NT2/D1 (cell line): ENCODE results near the gene MASTL.

ENCODE experiments used
- SUZ12 ChIP-seq: IDR thresholded peaks from 2 replicates; pipeline ENCODE4 v1.6.1; 2011; ENCODE audit not compliant: insufficient read length, insufficient read depth; ENCODE audit errors: extremely low read depth
- YY1 ChIP-seq: IDR thresholded peaks from 2 replicates; pipeline ENCODE4 v1.6.1; 2011; ENCODE audit not compliant: insufficient read length, insufficient read depth
- ZNF274 ChIP-seq: IDR thresholded peaks from 2 replicates; pipeline ENCODE4 v1.6.1; 2011; ENCODE audit warnings: mild to moderate bottlenecking, low read depth, low read length

DNA sequence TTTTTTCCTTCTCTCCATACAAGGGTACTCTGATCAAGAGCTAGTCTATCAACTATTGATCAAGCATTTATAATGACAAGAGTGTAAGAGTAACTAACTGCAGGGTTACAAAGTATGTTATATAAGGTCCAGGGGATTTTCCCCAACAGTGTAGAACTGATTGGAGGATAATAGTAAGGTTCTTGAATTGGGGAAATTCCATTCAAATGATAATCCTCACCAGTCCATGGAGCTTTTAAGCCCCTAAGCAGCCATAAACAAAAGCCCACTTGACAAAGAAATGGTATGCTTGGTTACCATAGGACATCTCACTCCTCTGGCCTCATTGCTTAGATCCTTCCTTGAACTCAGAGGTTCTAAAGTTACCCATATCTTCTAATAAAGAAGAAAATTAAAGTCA is 9.2 kb upstream of the MASTL start:
- TF ChIP-seq ZNF274 (no peak), YY1 (no peak), SUZ12 (no peak)
